Measurements from ENCODE around the gene FOXD4L1.
"Not testable (repeated sequence)": the region's sequence is repeated elsewhere in the genome, so short reads cannot be mapped to it uniquely, and the experiment has no call there.

Gene FOXD4L1

GRCh38 chr2:113498365-113498764 is at the start of gene FOXD4L1:
TSS of gene FOXD4L1 (plus strand) at chr2:113498665. CDS start at chr2:113499257, 592 bp downstream.
- DNase-seq = not testable (repeated sequence)

DNA sequence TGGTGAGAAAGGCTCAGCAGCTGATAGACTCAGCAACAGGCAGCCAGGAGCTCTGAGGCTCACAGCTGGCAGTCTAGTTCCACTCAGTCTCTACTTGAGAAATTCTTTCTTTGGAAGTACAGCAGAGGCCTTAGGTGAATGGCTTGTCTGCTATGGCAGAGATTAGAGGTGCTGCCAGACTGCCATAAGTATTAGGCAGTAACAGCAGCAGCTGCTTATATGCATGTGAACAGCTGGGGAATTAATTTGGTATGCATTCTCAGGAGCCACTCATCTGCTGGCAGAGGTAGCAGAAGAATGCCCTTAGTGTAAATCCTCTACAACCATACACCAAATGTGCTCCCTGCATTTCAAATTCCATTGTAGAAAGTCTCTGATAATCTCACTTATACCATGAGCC is 32.7 kb upstream of the FOXD4L1 start:
- DNase-seq = not testable (repeated sequence)

DNA sequence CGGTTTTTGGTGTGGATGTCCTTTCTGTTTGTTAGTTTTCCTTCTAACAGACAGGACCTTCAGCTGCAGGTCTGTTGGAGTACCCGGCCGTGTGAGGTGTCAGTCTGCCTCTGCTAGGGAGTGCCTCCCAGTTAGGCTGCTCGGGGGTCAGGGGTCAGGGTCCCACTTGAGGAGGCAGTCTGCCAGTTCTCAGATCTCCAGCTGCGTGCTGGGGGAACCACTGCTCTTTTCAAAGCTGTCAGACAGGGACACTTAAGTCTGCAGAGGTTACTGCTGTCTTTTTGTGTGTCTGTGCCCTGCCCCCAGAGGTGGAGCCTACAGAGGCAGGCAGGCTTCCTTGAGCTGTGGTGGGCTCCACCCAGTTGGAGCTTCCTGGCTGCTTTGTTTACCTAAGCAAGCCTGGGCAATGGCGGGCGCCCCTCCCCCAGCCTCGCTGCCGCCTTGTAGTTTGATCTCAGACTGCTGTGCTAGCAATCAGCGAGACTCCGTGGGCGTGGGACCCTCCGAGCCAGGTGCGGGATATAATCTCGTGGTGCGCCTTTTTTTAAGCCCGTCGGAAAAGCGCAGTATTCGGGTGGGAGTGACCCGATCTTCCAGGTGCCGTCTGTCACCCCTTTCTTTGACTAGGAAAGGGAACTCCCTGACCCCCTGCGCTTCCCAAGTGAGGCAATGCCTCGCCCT is 21.6 kb upstream of the FOXD4L1 start:
- not testable (repeated sequence) for DNase-seq

DNA sequence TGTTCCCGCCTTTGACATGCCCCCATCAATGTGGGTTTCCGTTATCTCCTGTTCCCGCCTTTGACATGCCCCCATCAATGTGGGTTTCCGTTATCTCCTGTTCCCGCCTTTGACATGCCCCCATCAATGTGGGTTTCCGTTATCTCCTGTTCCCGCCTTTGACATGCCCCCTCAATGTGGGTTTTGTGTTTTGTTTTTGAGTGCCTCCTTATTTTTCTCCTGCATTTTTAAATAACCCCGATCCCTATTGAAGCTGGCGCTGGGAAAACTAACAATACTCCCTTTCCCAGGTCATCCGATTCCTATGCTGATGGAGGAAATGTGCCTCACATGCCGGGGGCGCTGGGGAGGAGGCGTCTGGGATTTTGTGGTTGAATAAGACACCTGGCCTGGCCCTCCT is 1.9 kb upstream of the FOXD4L1 start:
- DNase-seq = not testable (repeated sequence)

GRCh38 chr2:113499019-113499885 is 787 bp downstream of the FOXD4L1 start:
- DNase-seq = not testable (repeated sequence)

GRCh38 chr2:113499886-113500722 is 1.6 kb downstream of the FOXD4L1 start:
- not testable (repeated sequence) for DNase-seq

- not testable (repeated sequence) for DNase-seq
These were observed 2.2 kb downstream of the FOXD4L1 start for GRCh38 chr2:113500723-113501038.

DNA sequence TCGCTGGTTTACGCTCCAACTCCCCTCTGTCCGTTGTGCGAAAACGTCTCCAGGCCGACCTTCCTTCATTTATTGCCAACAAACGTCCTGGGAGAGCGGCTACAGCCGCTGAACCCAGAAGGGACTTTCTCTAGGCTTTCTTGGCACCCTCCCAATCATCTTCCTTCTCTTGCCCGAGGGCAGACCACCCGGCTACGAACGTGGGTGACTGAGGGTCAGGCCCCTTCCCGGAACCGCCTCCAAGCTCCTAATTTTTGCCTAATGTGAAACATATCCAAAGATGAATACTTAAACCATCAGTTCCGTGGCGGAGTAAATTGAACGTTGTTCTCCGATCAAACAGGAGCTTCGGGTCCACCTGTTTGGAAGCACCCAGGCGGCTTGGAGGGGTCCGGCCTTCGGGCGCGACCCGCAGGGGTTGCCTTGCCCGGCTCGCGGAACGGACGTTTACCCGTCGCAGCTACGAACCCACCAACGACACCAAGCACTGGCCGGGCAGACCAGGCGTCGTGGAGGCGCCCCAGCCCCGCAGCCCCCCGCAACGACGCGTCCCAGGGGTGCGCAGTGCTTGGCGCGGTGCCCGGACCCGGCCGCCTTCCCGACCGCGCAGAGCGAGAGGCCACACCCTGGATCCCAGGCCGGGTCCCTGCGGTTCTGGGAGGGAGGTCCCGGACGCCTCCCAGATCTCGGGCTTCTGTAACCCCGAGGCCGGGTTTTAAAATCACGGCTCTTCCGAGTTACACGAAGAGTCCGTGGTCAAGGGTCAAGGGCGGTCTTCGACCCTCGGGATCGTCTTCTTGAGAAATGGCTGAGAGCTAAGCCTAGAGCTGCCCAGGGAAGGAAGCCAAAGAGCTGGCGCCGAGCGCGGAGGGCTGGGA is 4.0 kb downstream of the FOXD4L1 start:
- DNase-seq = peak; percentile 41 to 66 (median 66)

GRCh38 chr2:113503094-113504042 is 4.9 kb downstream of the FOXD4L1 start:
- DNase-seq = peak; percentile 80 to 87 (median 80)

DNA sequence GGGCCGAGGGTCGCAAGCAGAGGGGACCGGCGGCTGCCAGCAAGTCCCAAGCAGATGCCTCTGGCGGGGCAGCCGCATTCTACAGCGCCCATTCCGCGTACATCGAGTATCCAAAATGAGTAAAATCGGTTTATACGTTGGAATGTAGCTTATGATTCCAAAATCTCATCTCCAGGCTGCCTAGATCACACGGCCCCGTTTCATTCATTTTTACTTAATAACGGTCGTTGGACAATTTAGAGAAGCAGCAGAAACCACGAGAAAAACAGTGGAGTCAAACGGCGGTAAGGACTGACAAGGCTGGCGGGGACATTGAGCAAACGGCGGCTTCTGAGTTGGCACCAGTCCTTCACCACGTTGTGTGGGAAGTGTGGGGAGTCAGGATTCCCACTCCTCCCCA is 5.6 kb downstream of the FOXD4L1 start:
- DNase-seq = peak; percentile 31 to 41 (median 37)

- not testable (repeated sequence) for DNase-seq
These were observed 9.1 kb downstream of the FOXD4L1 start for GRCh38 chr2:113507394-113508140.

- DNase-seq = not testable (repeated sequence)
These were observed 9.7 kb downstream of the FOXD4L1 start for GRCh38 chr2:113508187-113508586.

DNA sequence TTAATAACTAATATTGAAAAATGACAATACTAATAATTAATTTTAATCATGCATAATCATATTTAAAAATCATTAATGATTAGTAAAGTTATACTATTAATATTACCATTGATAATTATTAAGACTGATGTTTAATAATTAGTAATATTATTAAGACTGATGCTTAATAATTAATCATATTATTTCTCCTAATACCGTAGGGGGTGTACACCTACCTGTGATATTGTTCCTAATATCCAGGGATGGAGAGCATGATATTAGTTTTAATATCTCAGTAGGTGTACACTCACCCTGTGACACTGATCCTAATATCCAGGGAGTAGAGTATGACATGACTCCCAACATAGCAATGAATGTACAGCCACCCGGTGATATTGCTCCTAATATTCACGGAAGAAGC is 12.4 kb downstream of the FOXD4L1 start:
- DNase-seq = not testable (repeated sequence)

- not testable (repeated sequence) for DNase-seq
These were observed 13.4 kb downstream of the FOXD4L1 start for GRCh38 chr2:113511859-113512258.

DNA sequence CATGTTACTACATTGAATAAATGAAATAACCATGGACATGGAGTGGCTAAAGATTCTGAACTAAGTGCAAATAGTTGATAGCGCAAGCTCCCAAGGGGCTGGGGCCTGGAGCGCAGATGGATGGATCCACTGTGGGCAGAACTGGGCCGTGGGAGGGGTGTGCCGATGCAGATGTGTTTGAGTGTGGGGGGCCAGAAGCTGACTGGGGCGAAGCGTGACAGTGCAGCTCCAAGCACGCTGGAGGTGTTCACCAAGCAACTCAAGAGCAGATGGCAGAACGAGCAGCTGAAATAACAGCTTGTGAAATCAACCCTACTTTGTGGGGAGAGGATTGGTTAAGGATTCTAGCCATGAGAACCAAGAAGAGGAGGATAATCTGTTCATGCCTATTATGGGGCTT is 17.0 kb downstream of the FOXD4L1 start:
- DNase-seq = not testable (repeated sequence)

DNA sequence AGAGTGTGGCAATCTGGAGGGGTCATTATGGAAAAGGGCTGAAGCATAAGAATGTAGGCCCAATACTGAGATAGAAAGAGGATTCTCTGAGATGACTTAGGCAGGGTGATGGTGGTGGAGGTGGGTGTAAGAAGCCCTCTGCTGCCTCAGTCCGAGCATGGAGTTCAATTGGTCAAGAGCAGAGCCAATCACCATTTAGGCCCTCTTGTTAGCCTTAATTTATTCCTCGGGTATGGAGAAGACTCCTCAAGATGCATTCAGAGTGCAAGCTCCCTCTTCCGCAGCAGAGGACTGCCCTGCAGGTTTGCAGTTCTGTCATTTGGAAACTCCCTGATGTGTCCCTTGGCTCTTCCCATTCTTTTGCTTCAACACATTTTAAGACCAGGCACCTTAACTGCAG is 17.5 kb downstream of the FOXD4L1 start:
- DNase-seq = not testable (repeated sequence)

GRCh38 chr2:113517025-113517424 is 18.6 kb downstream of the FOXD4L1 start:
- not testable (repeated sequence) for DNase-seq

- not testable (repeated sequence) for DNase-seq
These were observed 22.4 kb downstream of the FOXD4L1 start for GRCh38 chr2:113520837-113521236.

GRCh38 chr2:113521492-113521891 is 23.0 kb downstream of the FOXD4L1 start:
- not testable (repeated sequence) for DNase-seq

DNA sequence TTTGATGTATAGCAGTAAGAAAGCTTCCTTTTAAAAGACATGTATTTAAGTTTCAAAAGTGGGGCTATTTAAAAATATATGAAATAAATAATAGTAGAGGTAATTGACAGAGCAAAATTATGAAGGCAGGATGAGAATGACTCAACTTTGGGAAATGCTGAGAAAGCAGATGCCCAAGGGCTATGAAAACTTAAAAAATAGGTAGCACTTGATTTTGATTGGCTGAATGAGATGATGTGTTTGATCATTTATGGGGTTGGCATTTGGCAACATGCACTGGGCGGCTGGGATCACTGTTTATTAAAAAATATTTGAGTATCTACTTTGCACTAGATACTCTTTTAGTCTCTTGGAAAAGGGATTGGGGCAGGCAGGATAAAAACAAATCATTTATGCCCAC is 26.5 kb downstream of the FOXD4L1 start:
- not testable (repeated sequence) for DNase-seq

All from suppressor macrophage treated with lipopolysaccharide for 1 hour (primary cell).